ENCODE results near the gene EMX1. TPM values are rescaled to one million over a fixed set of nuclear protein-coding genes. Genes with fewer than 3 reads are reported as not detected.
A peak's percentile ranks its signal among the peaks of the same experiment; 100 is the strongest.

The EMX1 gene
- total and polyA plus RNA-seq, 2 experiments from 2014 or later: not detected

- Histone ChIP-seq H3K9me2 (ENCODE audit: insufficient read depth) (no peaks in the 10 kb centered on the region), H3K79me2 (ENCODE audit: insufficient read depth) (no peaks in the 10 kb centered on the region), H3K27ac (peak overlapping the region; percentile 80; the same call in 1 of the 2 replicates), H2AFZ (peak overlapping the region; percentile 99), H3K4me1 (ENCODE audit: insufficient read depth) (no peaks in the 10 kb centered on the region), H4K20me1 (ENCODE audit: insufficient read depth) (no peaks in the 10 kb centered on the region), H3K4me2 (ENCODE audit: unreplicated experiment) (peak overlapping the region; percentile 90), H3K27me3 (replicated peaks; ENCODE audit: insufficient read depth) (no peaks in the 10 kb centered on the region), H3K36me3 (ENCODE audit: low read depth) (no peaks in the 10 kb centered on the region), H3F3A (ENCODE audit: insufficient read depth) (0 out of 2 replicates have a peak, but pooled peaks cover 9% of the 10 kb centered on the region), H3K9ac (peak overlapping the region; percentile 83), H3K4me3 (peak overlapping the region; percentile 90), H3K9me3 (ENCODE audit: low read depth) (no peaks in the 10 kb centered on the region)
- DNase-seq: no peak
- TF ChIP-seq EZH2phosphoT487 (IDR thresholded peaks at IDR 0.05; ENCODE audit: insufficient read depth, low read depth): no peak
- no peak for TF ChIP-seq EZH2 (IDR thresholded peaks at IDR 0.05; ENCODE audit: insufficient read depth, poor library complexity, severe bottlenecking)
- WGBS, 2 experiments (ENCODE audit: low coverage in 1 of 2, low lambda C conversion rate in 2 of 2, missing lambda C conversion rate in 2 of 2): 35 to 38% methylated on average over 7 of the region's 7 CpGs
- in situ Hi-C loops (cut with MboI): no loop called here
These were observed 30.8 kb upstream of the EMX1 start for GRCh38 chr2:72886505-72887031.

DNA sequence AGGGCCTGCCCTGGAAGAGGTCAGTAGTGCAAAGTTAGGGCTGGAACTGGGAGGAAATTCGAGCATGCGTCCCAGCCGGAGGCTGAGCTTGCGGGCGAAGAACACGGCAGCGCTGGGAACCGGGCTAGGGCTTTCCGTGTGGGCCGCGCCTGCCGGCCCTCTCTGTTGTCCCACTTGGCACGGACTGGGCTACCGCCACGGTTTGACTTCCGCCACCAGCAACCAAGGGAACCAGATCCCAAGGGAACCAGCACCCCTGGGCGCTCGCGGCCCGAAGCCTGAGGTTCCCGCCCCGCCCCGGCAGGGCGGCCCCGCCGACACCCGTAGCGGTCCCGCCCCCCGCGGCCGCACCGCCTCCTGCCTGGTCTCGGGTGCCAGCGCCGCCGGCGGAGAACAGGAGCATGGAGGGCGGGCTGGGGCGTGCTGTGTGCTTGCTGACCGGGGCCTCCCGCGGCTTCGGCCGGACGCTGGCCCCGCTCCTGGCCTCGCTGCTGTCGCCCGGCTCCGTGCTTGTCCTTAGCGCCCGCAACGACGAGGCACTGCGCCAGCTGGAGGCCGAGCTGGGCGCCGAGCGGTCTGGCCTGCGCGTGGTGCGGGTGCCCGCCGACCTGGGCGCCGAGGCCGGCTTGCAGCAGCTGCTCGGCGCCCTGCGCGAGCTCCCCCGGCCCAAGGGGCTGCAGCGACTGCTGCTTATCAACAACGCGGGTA, 30.1 kb upstream of the EMX1 start, which contains the start of gene SPR:
TSS of gene SPR (plus strand) at position 377 of the 708 bp plus-strand sequence. CDS start at position 402, 25 bp downstream.
- H2AFZ ChIP-seq: peak within 1 kb of the TSS; percentile 99
- H3K27me3 ChIP-seq (replicated peaks; ENCODE audit: insufficient read depth): no peaks in the 10 kb centered on the region
- H4K20me1 ChIP-seq (ENCODE audit: insufficient read depth): no peaks in the 10 kb centered on the region
- H3K4me2 ChIP-seq (ENCODE audit: unreplicated experiment): peak within 1 kb of the TSS; percentile 90
- H3K9me3 ChIP-seq (ENCODE audit: low read depth): no peaks in the 10 kb centered on the region
- peak within 1 kb of the TSS; percentile 80 for H3K27ac ChIP-seq
- no peak for TF ChIP-seq EZH2phosphoT487 (IDR thresholded peaks at IDR 0.05; ENCODE audit: insufficient read depth, low read depth)
- TF ChIP-seq EZH2 (IDR thresholded peaks at IDR 0.05; ENCODE audit: insufficient read depth, poor library complexity, severe bottlenecking): no peak
- DNase-seq: peak; percentile 88
- H3K4me3 ChIP-seq: peak within 1 kb of the TSS; percentile 90
- in situ Hi-C loops (cut with MboI): no loop called here
- peak within 1 kb of the TSS; percentile 83 for H3K9ac ChIP-seq
- 1 to 2% methylated on average over 50 to 68 of the region's 76 CpGs for WGBS, 2 experiments (ENCODE audit: low coverage in 1 of 2, low lambda C conversion rate in 2 of 2, missing lambda C conversion rate in 2 of 2)
- H3K36me3 ChIP-seq (ENCODE audit: low read depth): no peaks in the 10 kb centered on the region
- H3K4me1 ChIP-seq (ENCODE audit: insufficient read depth): no peaks in the 10 kb centered on the region
- no peaks in the 10 kb centered on the region for H3K79me2 ChIP-seq (ENCODE audit: insufficient read depth)
- H3K9me2 ChIP-seq (ENCODE audit: insufficient read depth): no peaks in the 10 kb centered on the region
- H3F3A ChIP-seq (ENCODE audit: insufficient read depth): 0 out of 2 replicates have a peak, but pooled peaks cover 9% of the 10 kb centered on the region

DNA sequence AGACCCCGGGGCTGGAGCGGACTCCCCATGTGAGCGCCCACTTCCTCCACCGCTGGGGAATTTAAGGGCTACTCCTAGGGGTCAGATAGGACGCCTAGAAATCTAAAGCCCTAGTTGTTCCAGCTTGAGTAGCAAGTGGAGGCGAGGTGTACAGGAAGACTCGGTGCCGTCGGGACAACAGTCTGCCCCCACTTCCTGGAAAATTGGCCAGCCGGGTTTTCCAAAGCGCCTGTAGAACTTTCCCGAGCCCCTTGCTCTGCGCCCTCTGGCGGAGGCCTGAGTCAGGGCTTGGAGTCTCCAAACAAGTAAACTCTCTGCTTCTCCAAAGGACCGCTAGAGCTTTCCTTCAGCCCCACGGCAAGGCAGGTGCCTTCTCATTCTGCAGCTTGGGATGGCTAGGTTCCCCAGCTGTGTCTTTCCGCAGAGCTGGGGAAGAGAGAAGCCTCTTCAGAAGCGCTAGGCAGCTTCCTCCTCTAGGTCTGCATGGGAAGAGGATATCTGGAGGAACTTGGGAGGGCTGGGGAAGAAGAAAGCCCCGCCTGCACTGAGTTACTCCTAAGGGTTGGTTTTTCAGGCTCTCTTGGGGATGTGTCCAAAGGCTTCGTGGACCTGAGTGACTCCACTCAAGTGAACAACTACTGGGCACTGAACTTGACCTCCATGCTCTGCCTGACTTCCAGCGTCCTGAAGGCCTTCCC, 29.4 kb upstream of the EMX1 start:
- H3K9me2 ChIP-seq (ENCODE audit: insufficient read depth): no peaks in the 10 kb centered on the region
- no peaks in the 10 kb centered on the region for H3K27me3 ChIP-seq (replicated peaks; ENCODE audit: insufficient read depth)
- H3K9ac ChIP-seq: peak overlapping the region; percentile 83
- no peaks in the 10 kb centered on the region for H3K36me3 ChIP-seq (ENCODE audit: low read depth)
- H3K79me2 ChIP-seq (ENCODE audit: insufficient read depth): no peaks in the 10 kb centered on the region
- TF ChIP-seq EZH2 (IDR thresholded peaks at IDR 0.05; ENCODE audit: insufficient read depth, poor library complexity, severe bottlenecking) (no peak), EZH2phosphoT487 (IDR thresholded peaks at IDR 0.05; ENCODE audit: insufficient read depth, low read depth) (no peak)
- 8% methylated on average over 20 to 21 of the region's 21 CpGs for WGBS, 2 experiments (ENCODE audit: low coverage in 1 of 2, low lambda C conversion rate in 2 of 2, missing lambda C conversion rate in 2 of 2)
- no peaks in the 10 kb centered on the region for H3K9me3 ChIP-seq (ENCODE audit: low read depth)
- 0 out of 2 replicates have a peak, but pooled peaks cover 9% of the 10 kb centered on the region for H3F3A ChIP-seq (ENCODE audit: insufficient read depth)
- DNase-seq: peak; percentile 93
- H3K27ac ChIP-seq: peak overlapping the region; percentile 80
- in situ Hi-C loops (cut with MboI): no loop called here
- peak overlapping the region; percentile 99 for H2AFZ ChIP-seq
- peak overlapping the region; percentile 90 for H3K4me2 ChIP-seq (ENCODE audit: unreplicated experiment)
- H3K4me3 ChIP-seq: peak overlapping the region; percentile 90
- no peaks in the 10 kb centered on the region for H4K20me1 ChIP-seq (ENCODE audit: insufficient read depth)
- no peaks in the 10 kb centered on the region for H3K4me1 ChIP-seq (ENCODE audit: insufficient read depth)

DNA sequence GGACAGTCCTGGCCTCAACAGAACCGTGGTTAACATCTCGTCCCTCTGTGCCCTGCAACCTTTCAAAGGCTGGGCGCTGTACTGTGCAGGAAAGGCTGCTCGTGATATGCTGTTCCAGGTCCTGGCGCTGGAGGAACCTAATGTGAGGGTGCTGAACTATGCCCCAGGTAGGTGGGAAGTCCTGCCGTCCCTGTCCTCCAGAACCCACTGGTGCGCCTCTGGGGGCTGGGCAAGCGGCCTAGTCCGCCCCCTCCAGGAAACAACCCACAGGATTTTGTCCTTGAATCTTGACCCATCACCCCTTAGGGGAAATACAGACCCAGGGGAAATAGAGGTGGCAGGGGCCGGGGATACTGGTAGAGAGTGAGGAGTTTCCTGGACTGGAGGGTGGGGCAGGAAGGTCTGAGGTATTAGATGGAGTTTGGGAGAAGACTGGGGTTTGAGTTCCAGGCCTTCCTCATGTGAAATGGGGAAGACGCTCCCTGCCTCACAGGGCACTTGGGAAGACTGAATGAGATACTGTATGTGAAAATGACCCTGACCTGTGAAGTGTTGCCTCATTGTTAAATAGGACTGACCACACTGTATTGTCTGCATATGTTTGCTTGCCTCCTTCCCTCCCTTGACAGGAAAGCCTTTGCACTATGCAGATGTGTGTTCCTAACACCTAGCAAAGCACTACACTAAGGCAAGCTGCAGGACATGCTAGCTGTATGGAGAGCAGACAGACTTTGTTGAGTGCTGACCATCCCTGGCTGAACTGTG, 28.7 kb upstream of the EMX1 start:
- H3K4me3 ChIP-seq: no peak overlapping the region

More for the DNA sequence above, 28.7 kb upstream of the EMX1 start:
- Histone ChIP-seq H3F3A (ENCODE audit: insufficient read depth) (0 out of 2 replicates have a peak, but pooled peaks cover 9% of the 10 kb centered on the region), H3K36me3 (ENCODE audit: low read depth) (no peaks in the 10 kb centered on the region), H3K9me2 (ENCODE audit: insufficient read depth) (no peaks in the 10 kb centered on the region), H3K27ac (no peak overlapping the region), H2AFZ (no peak overlapping the region), H3K9me3 (ENCODE audit: low read depth) (no peaks in the 10 kb centered on the region), H4K20me1 (ENCODE audit: insufficient read depth) (no peaks in the 10 kb centered on the region), H3K9ac (no peak overlapping the region), H3K4me2 (ENCODE audit: unreplicated experiment) (peak overlapping the region; percentile 90), H3K79me2 (ENCODE audit: insufficient read depth) (no peaks in the 10 kb centered on the region), H3K4me1 (ENCODE audit: insufficient read depth) (no peaks in the 10 kb centered on the region), H3K27me3 (replicated peaks; ENCODE audit: insufficient read depth) (no peaks in the 10 kb centered on the region)
- no peak for TF ChIP-seq EZH2phosphoT487 (IDR thresholded peaks at IDR 0.05; ENCODE audit: insufficient read depth, low read depth)
- no peak for TF ChIP-seq EZH2 (IDR thresholded peaks at IDR 0.05; ENCODE audit: insufficient read depth, poor library complexity, severe bottlenecking)
- DNase-seq: no peak
- 66 to 73% methylated on average over 11 of the region's 11 CpGs for WGBS, 2 experiments (ENCODE audit: low coverage in 1 of 2, low lambda C conversion rate in 2 of 2, missing lambda C conversion rate in 2 of 2)
- in situ Hi-C loops (cut with MboI): no loop called here
